GM19324 (cell line): ENCODE measurements around the gene ATP8B2.
"Not testable (repeated sequence)": the region's sequence is repeated elsewhere in the genome, so short reads cannot be mapped to it uniquely, and the experiment has no call there.

ENCODE experiments used
- ATAC-seq: cut with Tn5 transposase; IDR thresholded peaks from one replicate; pipeline ENCODE4 v1.9.1; 2021; ENCODE audit warnings: mild to moderate bottlenecking, moderate library complexity; ENCODE audit not compliant: unreplicated experiment, low FRiP score

The ATP8B2 gene, protein sequence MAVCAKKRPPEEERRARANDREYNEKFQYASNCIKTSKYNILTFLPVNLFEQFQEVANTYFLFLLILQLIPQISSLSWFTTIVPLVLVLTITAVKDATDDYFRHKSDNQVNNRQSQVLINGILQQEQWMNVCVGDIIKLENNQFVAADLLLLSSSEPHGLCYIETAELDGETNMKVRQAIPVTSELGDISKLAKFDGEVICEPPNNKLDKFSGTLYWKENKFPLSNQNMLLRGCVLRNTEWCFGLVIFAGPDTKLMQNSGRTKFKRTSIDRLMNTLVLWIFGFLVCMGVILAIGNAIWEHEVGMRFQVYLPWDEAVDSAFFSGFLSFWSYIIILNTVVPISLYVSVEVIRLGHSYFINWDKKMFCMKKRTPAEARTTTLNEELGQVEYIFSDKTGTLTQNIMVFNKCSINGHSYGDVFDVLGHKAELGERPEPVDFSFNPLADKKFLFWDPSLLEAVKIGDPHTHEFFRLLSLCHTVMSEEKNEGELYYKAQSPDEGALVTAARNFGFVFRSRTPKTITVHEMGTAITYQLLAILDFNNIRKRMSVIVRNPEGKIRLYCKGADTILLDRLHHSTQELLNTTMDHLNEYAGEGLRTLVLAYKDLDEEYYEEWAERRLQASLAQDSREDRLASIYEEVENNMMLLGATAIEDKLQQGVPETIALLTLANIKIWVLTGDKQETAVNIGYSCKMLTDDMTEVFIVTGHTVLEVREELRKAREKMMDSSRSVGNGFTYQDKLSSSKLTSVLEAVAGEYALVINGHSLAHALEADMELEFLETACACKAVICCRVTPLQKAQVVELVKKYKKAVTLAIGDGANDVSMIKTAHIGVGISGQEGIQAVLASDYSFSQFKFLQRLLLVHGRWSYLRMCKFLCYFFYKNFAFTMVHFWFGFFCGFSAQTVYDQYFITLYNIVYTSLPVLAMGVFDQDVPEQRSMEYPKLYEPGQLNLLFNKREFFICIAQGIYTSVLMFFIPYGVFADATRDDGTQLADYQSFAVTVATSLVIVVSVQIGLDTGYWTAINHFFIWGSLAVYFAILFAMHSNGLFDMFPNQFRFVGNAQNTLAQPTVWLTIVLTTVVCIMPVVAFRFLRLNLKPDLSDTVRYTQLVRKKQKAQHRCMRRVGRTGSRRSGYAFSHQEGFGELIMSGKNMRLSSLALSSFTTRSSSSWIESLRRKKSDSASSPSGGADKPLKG

GRCh38 chr1:154324669-154325582 lies at the start of gene ATP8B2:
Gene ATP8B2 (plus strand): TSS chr1:154325525. CDS start chr1:154328142, 2,617 bp downstream.
- ATAC-seq: peak; percentile 30

DNA sequence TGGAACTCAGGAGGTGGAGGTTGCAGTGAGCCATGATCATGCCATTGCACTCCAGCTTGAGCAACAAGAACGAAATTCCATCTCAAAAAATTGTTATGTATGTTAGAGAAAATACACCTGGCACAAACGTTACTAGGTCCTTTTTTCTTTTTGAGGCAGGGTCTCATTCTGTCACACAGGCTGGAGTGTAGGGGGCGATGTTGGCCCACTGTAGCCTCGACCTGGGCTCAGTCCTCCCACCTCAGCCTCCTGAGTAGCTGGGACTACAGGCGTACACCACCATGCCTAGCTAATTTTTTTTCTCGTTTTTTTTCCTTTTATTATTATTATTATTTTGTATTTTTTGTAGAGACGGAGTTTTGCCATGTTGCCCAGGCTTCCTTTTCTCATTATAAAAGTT lies 48.5 kb upstream of the ATP8B2 start:
- no peak for ATAC-seq

DNA sequence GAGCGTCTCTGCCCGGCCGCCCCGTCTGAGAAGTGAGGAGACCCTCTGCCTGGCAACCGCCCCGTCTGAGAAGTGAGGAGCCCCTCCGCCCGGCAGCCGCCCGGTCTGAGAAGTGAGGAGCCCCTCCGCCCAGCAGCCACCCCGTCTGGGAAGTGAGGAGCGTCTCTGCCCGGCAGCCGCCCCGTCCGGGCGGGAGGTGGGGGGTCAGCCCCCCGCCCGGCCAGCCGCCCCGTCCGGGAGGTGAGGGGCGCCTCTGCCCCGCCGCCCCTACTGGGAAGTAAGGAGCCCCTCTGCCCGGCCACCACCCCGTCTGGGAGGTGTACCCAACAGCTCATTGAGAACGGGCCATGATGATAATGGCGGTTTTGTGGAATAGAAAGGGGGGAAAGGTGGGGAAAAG lies 37.7 kb upstream of the ATP8B2 start:
- ATAC-seq: not testable (repeated sequence)

DNA sequence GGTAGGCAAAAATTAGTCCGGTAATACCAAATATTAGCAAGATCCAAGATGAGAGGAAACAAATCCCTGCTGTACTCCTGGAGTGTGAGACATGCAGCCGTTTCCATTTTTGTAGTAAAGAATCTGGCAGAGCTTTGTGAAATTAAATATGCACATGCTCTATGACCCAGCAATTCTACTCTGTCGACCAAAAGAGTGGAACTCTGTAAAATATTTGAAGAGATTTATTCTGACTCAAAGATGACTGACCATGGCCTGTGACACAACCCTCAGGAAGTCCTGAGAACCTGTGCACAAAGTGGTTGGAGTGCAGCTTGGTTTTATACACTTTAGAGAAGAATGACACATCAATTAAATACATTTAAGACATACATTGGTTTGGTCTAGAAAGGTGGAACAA lies 36.7 kb upstream of the ATP8B2 start:
- no peak for ATAC-seq

- ATAC-seq: no peak
These were observed 34.4 kb upstream of the ATP8B2 start for GRCh38 chr1:154290921-154291320.

DNA sequence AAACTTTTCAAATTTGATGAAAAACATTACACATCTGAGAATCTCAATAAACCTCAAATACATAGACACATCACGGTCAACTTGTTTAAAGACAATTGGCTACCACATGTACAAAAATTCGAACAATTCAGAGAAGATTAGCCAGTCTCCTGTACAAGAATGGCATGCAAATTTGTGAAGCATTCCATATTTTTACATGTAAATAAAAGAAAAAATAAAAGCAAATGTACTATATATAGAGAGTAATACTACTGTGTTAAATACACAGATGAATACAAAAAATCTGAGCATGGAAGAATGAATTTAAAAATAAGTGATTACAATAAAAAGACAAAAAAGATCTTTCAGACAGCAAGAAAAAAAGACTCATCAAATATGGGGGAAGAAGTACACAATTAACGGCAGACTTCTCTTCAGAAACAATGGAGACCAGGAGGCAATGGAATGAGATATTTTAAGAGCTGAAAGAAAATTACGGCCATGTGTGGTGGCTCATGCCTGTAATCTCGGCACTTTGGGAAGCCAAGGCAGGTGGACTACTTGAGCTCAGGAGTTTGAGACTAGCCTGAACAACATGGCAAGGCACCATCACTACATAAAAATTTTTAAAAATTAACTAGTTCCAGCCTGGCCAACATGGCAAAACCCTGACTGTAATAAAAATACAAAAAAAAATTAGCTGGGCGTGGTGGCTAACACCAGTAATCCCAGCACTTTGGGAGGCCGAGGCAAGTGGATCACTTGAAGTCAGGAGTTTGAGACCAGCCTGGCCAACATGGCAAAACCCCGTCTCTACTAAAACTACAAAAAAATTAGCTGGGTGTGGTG lies 29.7 kb upstream of the ATP8B2 start:
- ATAC-seq: no peak

GRCh38 chr1:154301582-154301981 lies 23.7 kb upstream of the ATP8B2 start:
- no peak for ATAC-seq

DNA sequence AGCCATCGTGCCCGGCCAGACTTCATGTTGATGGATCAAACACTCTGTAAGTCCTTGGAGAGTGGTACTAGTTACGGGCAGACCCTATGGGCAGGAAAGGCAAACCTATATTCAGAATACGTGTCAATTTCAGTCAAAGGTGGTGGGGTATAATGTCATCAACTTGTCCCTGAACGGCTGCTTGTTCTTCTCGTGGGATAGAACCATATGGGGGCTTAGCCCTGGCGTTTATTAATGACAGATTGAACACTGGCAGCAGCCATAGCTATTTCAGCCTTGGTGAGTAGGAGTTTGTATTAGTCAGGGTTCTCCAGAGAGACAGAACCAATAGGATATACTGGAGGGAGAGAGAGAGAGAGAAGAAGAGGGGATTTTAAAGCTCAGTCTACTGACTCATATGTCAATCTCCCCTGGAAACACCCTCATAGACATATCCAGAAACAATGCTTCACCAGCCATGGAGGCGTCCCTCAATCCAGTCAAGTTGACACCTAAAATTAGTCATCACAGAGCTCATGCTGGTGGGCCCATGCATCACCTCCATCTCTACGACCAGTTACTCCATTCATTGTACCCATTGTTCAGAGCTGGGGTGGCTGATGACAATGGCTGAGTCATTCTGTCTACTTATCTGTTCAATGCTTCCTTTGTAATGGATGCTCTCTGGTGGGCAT lies 20.5 kb upstream of the ATP8B2 start:
- ATAC-seq: no peak

DNA sequence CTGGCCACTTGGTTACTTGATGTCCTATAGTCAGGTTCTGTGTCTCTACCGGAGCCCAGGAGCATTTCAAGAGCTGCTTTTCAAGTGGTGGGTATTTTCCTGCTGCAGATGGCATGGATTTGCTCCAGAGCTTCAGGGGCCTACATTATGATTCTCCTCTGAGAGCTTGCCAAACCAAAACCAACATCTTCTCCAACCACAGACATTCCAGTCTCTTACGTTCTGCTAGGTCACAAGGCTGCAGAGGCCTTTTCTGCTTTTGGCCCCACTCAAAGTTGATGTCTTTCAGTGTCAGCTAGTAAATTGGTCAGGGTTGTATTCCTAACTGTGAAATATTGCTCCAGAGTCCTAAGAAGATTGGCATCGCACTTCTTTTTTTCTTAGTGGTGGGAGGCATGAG lies 19.2 kb upstream of the ATP8B2 start:
- ATAC-seq: no peak

DNA sequence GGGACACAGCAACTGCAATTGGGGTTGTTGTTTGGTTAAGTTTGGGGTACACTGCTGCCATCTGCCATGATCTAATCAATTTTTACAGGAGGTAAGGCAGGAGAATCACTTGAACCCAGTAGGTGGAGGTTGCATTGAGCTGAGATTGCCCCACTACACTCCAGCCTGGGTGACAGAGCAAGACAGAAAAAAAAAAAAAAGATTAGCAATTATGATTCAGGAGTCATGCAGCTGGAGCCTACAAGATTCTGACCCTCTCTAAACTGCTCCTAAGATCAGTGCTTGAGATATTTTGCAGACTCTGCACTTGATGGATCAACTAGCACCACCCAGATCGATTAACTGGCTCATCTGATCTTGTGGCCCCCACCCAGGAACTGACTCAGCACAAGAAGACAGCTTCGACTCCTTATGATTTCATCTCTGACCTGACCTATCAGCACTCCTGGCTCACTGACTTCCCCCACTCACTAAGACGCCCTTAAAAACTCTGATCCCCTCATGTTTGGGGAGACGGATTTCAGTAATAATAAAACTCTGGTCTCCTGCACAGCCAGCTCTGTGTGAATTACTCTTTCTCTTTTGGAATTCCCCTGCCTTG lies 17.6 kb upstream of the ATP8B2 start:
- not testable (repeated sequence) for ATAC-seq

- not testable (repeated sequence) for ATAC-seq
These were observed 16.2 kb upstream of the ATP8B2 start for GRCh38 chr1:154309136-154309535.

DNA sequence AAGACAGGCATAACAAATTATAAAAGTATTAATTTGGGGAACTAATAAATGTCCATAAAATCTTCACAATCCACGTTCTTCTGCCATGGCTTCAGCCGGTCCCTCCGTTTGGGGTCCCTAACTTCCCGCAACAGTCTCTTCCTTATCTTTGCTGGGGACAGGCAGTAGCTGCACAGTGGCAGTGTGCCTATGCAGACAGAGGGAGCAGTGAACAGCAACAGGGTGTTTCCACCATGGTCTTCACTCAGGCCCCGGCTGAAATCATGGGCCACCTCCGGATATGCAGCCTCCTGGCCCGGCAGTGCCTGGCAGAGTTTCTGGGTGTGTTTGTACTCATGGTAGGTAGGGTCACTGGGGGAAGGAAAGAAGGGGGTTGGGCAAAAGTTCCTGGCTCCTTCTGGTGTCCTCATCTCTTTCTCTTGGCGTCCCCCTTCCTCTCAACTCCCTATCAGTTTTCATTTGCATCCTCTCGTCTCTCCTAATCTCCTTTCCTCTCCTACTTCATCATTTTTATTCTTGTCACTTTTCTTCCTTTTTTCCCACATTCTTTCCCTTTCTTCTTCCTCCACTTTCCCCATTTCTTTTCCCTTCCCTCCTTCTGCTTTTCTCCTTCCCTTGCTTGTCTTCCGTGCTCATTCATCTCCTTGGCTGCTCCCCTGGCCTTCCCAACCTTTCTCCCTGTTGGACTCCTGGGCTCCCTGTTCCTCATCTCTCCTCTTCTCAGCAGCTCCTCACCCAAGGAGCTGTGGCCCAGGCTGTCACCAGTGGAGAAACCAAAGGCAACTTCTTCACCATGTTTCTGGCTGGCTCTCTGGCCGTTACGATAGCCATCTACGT lies 12.9 kb upstream of the ATP8B2 start:
- not testable (repeated sequence) for ATAC-seq

DNA sequence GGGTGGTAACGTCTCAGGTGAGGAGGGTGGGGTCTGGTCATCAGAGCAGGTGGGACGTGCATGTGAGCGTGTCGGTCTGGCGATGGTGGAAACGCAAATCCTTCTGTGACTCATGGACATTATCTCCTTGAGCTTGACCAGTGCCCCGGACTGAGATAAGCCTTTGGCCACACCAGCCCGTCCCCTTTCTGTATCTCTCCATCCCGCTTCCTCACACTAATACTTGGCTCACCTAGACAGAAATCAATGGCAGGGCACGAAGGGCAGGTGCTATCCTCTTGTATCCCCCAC lies 12.3 kb upstream of the ATP8B2 start:
- ATAC-seq: no peak

- ATAC-seq: not testable (repeated sequence)
These were observed 11.1 kb upstream of the ATP8B2 start for GRCh38 chr1:154314226-154314625.

DNA sequence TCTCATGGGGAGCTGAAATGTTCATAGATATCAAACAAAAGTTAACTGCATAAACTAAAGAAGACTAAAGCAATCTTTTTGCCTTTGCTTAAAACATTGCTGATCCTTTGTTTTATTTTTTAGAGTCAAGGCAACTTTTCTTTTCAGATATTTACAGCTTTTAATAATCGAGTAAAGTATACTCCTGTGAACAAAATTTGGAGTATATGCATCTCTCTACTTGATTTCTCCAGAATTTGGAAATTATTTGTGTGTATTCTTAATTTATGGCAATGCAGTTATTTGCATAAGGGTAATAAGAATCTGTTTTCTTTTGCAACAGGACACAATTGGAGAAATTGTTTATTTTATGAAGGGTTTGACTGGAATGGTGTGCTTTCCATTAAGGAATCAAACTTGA lies 8.6 kb upstream of the ATP8B2 start:
- ATAC-seq: no peak

DNA sequence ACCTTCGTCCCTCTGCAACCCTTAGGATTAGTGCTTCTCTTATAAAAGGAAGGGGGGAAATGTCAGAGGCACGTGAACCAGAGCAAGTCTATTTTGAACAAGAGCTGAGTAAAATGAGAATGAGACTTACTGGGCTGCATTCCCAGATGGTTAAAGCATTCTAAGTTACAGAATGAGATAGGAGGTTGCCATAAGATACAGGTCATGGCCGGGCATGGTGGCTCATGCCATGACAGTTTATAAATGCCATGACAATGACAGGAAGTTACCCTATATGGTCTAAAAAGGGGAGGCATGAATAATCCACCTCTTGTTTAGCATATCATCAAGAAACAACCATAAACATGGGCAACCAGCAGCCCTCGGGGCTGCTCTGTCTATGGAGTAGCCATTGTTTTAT lies 6.9 kb upstream of the ATP8B2 start:
- no peak for ATAC-seq

- no peak for ATAC-seq
These were observed 4.3 kb upstream of the ATP8B2 start, which contains the start of gene AQP10 for GRCh38 chr1:154320882-154321608. Gene AQP10 (plus strand): TSS chr1:154321093. CDS start chr1:154321156, 63 bp downstream.
